Gastroesophageal sphincter (tissue), 4 donors: ENCODE data around the gene RCHY1. TPM values are rescaled to one million over a fixed set of nuclear protein-coding genes. Genes with fewer than 3 reads are reported as not detected.
"Not testable (repeated sequence)": the region's sequence is repeated elsewhere in the genome, so short reads cannot be mapped to it uniquely, and the experiment has no call there.

Experiments
- ATAC-seq: fragments of 150-250 bp; one replicate; pipeline ENCODE4 v1.9.1; 2016; ENCODE audit warnings: mild to moderate bottlenecking, moderate library complexity
- H3K27ac ChIP-seq, 4 donors: fragments of 200-600 bp; sonication (generic) in 3 of 4; 1 replicate in 3 of 4; 2 replicates in 1 of 4; pipeline ENCODE4 v1.5.1; 2016 to 2019
- H3K27me3 ChIP-seq: fragments of 200-600 bp; sonication (generic); one replicate; pipeline ENCODE4 v1.5.1; 2019
- H3K36me3 ChIP-seq, 2 donors: fragments of 200-600 bp; sonication (generic); one replicate each; pipeline ENCODE4 v1.5.1; 2019; ENCODE audit warnings: control low read depth in 1 of 2
- H3K4me1 ChIP-seq, 3 donors: fragments of 200-600 bp; sonication (generic); 1 replicate in 2 of 3; 2 replicates in 1 of 3; pipeline ENCODE4 v1.5.1; 2016 to 2019; ENCODE audit warnings: control low read depth in 2 of 3
- H3K4me3 ChIP-seq, 2 donors: fragments of 200-600 bp; sonication (generic); one replicate each; pipeline ENCODE4 v1.5.1; 2019; ENCODE audit warnings: mild to moderate bottlenecking in 1 of 2, moderate library complexity in 1 of 2
- H3K9me3 ChIP-seq, 3 donors: fragments of 200-600 bp; sonication (generic); one replicate each; pipeline ENCODE4 v1.5.1; 2017 to 2019; ENCODE audit warnings: control low read depth in 2 of 3
- EP300 ChIP-seq: sonication (generic); formaldehyde crosslinking; IDR thresholded peaks from one replicate; pipeline ENCODE4 v1.6.1; 2017; ENCODE audit warnings: antibody characterized with exemption, mild to moderate bottlenecking
- POLR2A ChIP-seq, 2 donors: fragments of 450-650 bp; IDR thresholded peaks; one replicate each; pipeline ENCODE4 v1.6.1; 2017; ENCODE audit warnings: antibody characterized with exemption in 2 of 2, mild to moderate bottlenecking in 2 of 2, moderate library complexity in 1 of 2
- POLR2AphosphoS5 ChIP-seq: sonication (generic); formaldehyde crosslinking; IDR thresholded peaks from one replicate; pipeline ENCODE4 v1.6.1; 2017; ENCODE audit warnings: antibody characterized with exemption
- WGBS, 2 donors: methylation state at CpG; one replicate each; pipeline ENCODE4 v1.1.5; 2018; ENCODE audit warnings: low coverage in 1 of 2; 5-methylcytosine and 5-hydroxymethylcytosine counted together
- total RNA-seq, 4 donors: library from RNA; depleted of rRNA; stranded (reverse); fragments of >200 nt; gene quantifications; one replicate each; pipeline ENCODE4 v1.1.0, GENCODE V29; 2016
- TF ChIP-seq, protein P1 (sequence below), 4 experiments: fragments of 200-600 bp in 2 of 4; fragments of 450-650 bp in 2 of 4; sonication (generic) in 1 of 4; IDR thresholded peaks; one replicate each; pipeline ENCODE4 v1.5.1; 2017 to 2019; ENCODE audit warnings: antibody characterized with exemption in 4 of 4, mild to moderate bottlenecking in 2 of 4, moderate library complexity in 2 of 4

The RCHY1 gene
- total RNA-seq, 4 donors from 2014 or later = 11.3 to 28.6 (median 21.4) TPM

DNA sequence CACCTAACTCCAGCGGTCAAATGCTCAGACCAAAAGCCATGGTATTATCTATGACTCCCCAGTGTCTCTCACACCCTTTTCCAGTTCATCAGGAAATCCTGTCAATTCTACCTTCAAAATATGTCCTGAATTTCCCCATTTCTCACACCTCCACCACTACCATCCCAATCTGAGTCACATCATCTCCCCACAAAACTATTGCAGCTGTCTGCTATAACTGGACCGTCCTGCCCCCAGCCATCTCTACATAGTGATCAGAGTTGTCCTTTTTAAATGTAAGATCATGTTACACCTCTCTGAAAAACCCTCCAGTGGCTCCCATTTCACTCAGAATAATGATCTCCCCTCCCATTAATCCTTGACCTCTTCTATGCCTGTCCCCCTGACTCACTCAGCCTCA, 34.8 kb upstream of the RCHY1 start:
- H3K27me3 ChIP-seq = no peaks in the 10 kb centered on the region
- peaks cover 0 to 15% of the 10 kb centered on the region in 2 donors for H3K36me3 ChIP-seq
- TF ChIP-seq, protein P1, sequence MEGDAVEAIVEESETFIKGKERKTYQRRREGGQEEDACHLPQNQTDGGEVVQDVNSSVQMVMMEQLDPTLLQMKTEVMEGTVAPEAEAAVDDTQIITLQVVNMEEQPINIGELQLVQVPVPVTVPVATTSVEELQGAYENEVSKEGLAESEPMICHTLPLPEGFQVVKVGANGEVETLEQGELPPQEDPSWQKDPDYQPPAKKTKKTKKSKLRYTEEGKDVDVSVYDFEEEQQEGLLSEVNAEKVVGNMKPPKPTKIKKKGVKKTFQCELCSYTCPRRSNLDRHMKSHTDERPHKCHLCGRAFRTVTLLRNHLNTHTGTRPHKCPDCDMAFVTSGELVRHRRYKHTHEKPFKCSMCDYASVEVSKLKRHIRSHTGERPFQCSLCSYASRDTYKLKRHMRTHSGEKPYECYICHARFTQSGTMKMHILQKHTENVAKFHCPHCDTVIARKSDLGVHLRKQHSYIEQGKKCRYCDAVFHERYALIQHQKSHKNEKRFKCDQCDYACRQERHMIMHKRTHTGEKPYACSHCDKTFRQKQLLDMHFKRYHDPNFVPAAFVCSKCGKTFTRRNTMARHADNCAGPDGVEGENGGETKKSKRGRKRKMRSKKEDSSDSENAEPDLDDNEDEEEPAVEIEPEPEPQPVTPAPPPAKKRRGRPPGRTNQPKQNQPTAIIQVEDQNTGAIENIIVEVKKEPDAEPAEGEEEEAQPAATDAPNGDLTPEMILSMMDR (IDR thresholded peaks at IDR 0.05) = no peak
- TF ChIP-seq EP300 = no peak
- TF ChIP-seq POLR2AphosphoS5 = no peak
- no peak for TF ChIP-seq POLR2A (IDR thresholded peaks at IDR 0.05)
- H3K9me3 ChIP-seq = no peaks in the 10 kb centered on the region
- H3K4me3 ChIP-seq = no peak overlapping the region
- 92% methylated on average over 2 of the region's 2 CpGs for WGBS, 2 donors
- H3K27ac ChIP-seq = no peak overlapping the region
- no peak for ATAC-seq
- no peaks in the 10 kb centered on the region for H3K4me1 ChIP-seq

DNA sequence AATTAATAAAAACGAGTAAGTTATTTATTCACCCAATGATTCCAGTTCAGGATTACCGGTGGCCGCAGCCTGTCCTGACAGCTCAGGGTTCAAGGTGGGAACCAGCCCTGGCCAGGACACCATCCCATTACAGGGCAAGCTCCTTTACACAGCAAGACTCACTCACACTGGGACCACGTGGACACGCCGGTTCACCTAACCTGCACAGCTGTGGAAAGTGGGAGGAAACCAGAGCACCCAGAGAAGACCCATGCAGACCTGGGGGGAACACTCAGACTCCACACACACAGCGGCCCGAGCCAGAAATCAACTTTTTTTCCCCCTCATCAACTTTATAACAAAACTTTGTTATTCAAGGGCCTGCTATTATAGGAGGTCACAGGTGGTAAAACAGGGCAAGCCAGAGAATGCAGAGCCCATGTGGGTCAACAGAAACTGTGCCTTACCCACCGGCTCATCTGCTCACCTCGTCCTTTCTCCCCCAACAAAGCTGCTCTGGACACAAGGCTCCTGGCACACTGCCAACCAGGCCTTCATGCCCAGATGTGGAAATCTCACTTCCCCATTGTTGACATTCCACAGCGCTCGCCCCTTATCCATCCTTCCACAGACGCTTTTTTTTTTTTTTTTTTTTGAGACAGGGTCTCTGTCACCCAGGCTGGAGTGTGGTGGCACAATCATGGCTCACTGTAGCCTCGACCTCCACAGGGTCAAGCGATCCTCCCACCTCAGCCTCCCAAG, 33.6 kb upstream of the RCHY1 start:
- H3K9me3 ChIP-seq = no peaks in the 10 kb centered on the region
- TF ChIP-seq POLR2A (IDR thresholded peaks at IDR 0.05) (no peak), EP300 (no peak), POLR2AphosphoS5 (no peak)
- TF ChIP-seq, protein P1 (IDR thresholded peaks at IDR 0.05) = no peak
- peaks cover 0 to 26% of the 10 kb centered on the region in 2 donors for H3K36me3 ChIP-seq
- no peak for ATAC-seq
- H3K4me1 ChIP-seq = no peaks in the 10 kb centered on the region
- 52 to 55% methylated on average over 9 to 13 of the region's 15 CpGs for WGBS, 2 donors
- no peaks in the 10 kb centered on the region for H3K27me3 ChIP-seq
- no peak overlapping the region for H3K27ac ChIP-seq
- H3K4me3 ChIP-seq = no peak overlapping the region

DNA sequence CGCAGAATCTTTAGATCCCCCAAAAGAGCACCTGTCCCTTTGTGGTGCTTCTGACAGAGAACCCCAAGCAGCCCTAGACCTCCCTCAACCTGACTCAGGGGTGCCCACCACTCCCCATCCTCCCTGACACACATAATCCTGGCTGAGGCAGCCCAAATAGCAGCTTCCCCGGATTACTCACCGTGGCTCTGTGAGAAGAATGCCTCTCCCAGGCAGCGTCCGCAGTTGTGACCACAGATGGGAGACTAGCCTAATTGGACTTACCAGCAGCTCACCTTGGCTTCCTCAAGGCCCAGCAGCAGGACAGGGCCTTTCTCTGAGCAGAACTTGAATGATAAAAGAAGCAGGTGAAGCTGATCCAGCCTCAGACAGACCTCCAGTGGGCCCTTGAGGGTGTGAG, 31.3 kb upstream of the RCHY1 start:
- no peak overlapping the region for H3K4me3 ChIP-seq
- no peaks in the 10 kb centered on the region for H3K27me3 ChIP-seq
- no peak for ATAC-seq
- H3K36me3 ChIP-seq = peaks cover 0 to 38% of the 10 kb centered on the region in 2 donors
- no peak overlapping the region for H3K27ac ChIP-seq
- no peaks in the 10 kb centered on the region for H3K4me1 ChIP-seq
- TF ChIP-seq EP300 (no peak), POLR2A (IDR thresholded peaks at IDR 0.05) (no peak), POLR2AphosphoS5 (no peak)
- TF ChIP-seq, protein P1 (IDR thresholded peaks at IDR 0.05) = no peak
- no CpG with 5 or more reads among the region's 5 CpGs for WGBS, 2 donors
- H3K9me3 ChIP-seq = no peaks in the 10 kb centered on the region

DNA sequence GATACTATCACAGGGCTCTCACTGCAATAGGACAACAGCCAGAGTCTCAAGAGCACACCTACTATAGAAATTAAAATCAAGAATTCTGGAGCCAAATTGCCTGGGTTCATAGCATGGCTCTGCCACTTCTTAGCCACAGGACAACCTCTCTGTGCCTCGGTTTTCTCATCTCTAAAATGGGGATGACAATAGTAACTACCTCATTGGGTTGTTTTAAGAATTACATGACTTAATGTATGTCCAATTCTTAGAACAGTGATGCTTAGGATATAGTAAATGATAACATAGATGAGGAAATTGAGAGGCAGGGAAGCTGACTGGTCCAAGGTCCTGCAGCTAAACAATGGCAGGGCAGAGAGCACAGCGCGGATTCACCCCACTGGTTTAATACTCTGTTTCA, 30.7 kb upstream of the RCHY1 start:
- no peak overlapping the region for H3K4me3 ChIP-seq
- WGBS, 2 donors = 86 to 100% methylated on average over 1 to 3 of the region's 3 CpGs
- H3K36me3 ChIP-seq = peaks cover 0 to 45% of the 10 kb centered on the region in 2 donors
- no peak for TF ChIP-seq EP300
- no peak for TF ChIP-seq POLR2A (IDR thresholded peaks at IDR 0.05)
- TF ChIP-seq, protein P1 (IDR thresholded peaks at IDR 0.05) = no peak
- TF ChIP-seq POLR2AphosphoS5 = no peak
- ATAC-seq = no peak
- no peaks in the 10 kb centered on the region for H3K27me3 ChIP-seq
- no peaks in the 10 kb centered on the region for H3K4me1 ChIP-seq
- H3K27ac ChIP-seq = no peak overlapping the region
- H3K9me3 ChIP-seq = no peaks in the 10 kb centered on the region

DNA sequence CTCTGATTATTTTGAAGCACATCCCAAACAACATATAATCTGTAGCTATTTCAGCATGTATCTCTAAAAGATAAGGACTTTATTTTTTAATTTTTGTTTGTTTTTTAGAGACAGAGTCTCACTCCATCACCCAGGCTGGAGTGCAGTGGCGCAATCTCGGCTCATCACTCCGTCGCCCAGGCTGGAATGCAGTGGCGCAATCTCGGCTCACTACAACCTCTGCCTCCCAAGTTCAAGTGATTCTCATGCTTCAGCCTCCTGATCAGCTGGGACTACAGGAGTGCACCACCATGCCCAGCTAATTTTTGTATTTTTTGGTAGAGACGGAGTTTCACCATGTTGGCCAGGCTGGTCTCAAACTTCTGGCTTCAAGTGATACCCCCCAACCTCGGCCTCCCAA, 30.0 kb upstream of the RCHY1 start:
- H3K36me3 ChIP-seq = peaks cover 0 to 49% of the 10 kb centered on the region in 2 donors
- ATAC-seq, H3K27me3 ChIP-seq, H3K4me3 ChIP-seq, H3K27ac ChIP-seq, H3K4me1 ChIP-seq, H3K9me3 ChIP-seq: not testable (repeated sequence)
- 94 to 95% methylated on average over 8 of the region's 8 CpGs for WGBS, 2 donors
